CD14-positive monocyte (primary cell): ENCODE results near the gene PIGH. TPM values are rescaled to one million over a fixed set of nuclear protein-coding genes. Genes with fewer than 3 reads are reported as not detected.

Source experiments
- DNase-seq, 3 donors: peaks; one replicate each; pipeline ENCODE4 v3.0.0-alpha.2; 2011 to 2022
- H2AFZ ChIP-seq: 2 replicates; pipeline ENCODE4 v1.6.0; 2012; ENCODE audit warnings: mild to moderate bottlenecking, low read depth, low read length, inconsistent platforms; ENCODE audit not compliant: insufficient read depth, poor library complexity, severe bottlenecking
- H3K27ac ChIP-seq, 2 donors: 1 replicate in 1 of 2; 2 replicates in 1 of 2; pipeline ENCODE4 v1.5.1; 2012 to 2013; ENCODE audit warnings: low read length in 2 of 2, control low read depth in 1 of 2, inconsistent platforms in 1 of 2, low read depth in 1 of 2, mild to moderate bottlenecking in 1 of 2
- H3K27me3 ChIP-seq, 2 donors: one replicate each; pipeline versions ENCODE4 v1.6.0 to v1.6.1; 2011 to 2013; ENCODE audit warnings: low read length in 2 of 2; ENCODE audit not compliant: control insufficient read depth in 2 of 2, insufficient read depth in 2 of 2
- H3K36me3 ChIP-seq, 2 donors: replicated peaks in 1 of 2; 1 replicate in 1 of 2; 2 replicates in 1 of 2; pipeline versions ENCODE4 v1.5.1 to v1.6.1; 2012 to 2013; ENCODE audit warnings: low read length in 2 of 2, control low read depth in 1 of 2, inconsistent platforms in 1 of 2, mild to moderate bottlenecking in 1 of 2; ENCODE audit not compliant: insufficient read depth in 2 of 2, control insufficient read depth in 1 of 2
- H3K4me1 ChIP-seq, 2 donors: 1 replicate in 1 of 2; 2 replicates in 1 of 2; pipeline versions ENCODE4 v1.5.1 to v1.6.1; 2012 to 2013; ENCODE audit warnings: low read length in 2 of 2, control low read depth in 1 of 2, inconsistent platforms in 1 of 2, mild to moderate bottlenecking in 1 of 2, moderate library complexity in 1 of 2; ENCODE audit not compliant: insufficient read depth in 2 of 2, control insufficient read depth in 1 of 2
- H3K4me2 ChIP-seq: replicated peaks from 2 replicates; pipeline ENCODE3; 2012; ENCODE audit warnings: low read length, moderate library complexity, mild to moderate bottlenecking; ENCODE audit not compliant: poor library complexity, severe bottlenecking; ENCODE audit errors: extremely low read depth
- H3K4me3 ChIP-seq, 3 experiments: fragments of 200-600 bp in 1 of 3; sonication (generic) in 1 of 3; replicated peaks in 1 of 3; 1 replicate in 2 of 3; 2 replicates in 1 of 3; pipeline ENCODE4 v1.5.1; 2011 to 2013; ENCODE audit warnings: low read length in 3 of 3, mild to moderate bottlenecking in 3 of 3, control low read depth in 2 of 3, low read depth in 2 of 3, inconsistent platforms in 1 of 3, moderate library complexity in 1 of 3
- H3K79me2 ChIP-seq: 2 replicates; pipeline ENCODE4 v1.6.0; 2012; ENCODE audit warnings: mild to moderate bottlenecking, control low read depth, inconsistent platforms, low read length, moderate library complexity; ENCODE audit not compliant: insufficient read depth
- H3K9ac ChIP-seq: 2 replicates; pipeline ENCODE4 v1.6.0; 2017; ENCODE audit warnings: low read length, mild to moderate bottlenecking; ENCODE audit not compliant: insufficient read depth, poor library complexity, severe bottlenecking
- H3K9me3 ChIP-seq, 2 donors: replicated peaks in 1 of 2; 1 replicate in 1 of 2; 2 replicates in 1 of 2; pipeline versions ENCODE4 v1.5.1 to v1.6.1; 2012 to 2013; ENCODE audit warnings: low read length in 2 of 2, control low read depth in 1 of 2; ENCODE audit not compliant: control insufficient read depth in 1 of 2, insufficient read depth in 1 of 2
- H4K20me1 ChIP-seq: 2 replicates; pipeline ENCODE4 v1.6.0; 2012; ENCODE audit warnings: mild to moderate bottlenecking, low read length, control low read depth, moderate library complexity; ENCODE audit not compliant: insufficient read depth
- H3K27ac Mint-ChIP-seq, 7 donors: one replicate each; pipeline ENCODE4 v1.8.0; 2020; ENCODE audit warnings: mild to moderate bottlenecking in 7 of 7, mixed read lengths in 7 of 7, moderate library complexity in 6 of 7, inconsistent platforms in 2 of 7
- H3K27me3 Mint-ChIP-seq, 3 donors: one replicate each; pipeline ENCODE4 v1.8.0; 2021 to 2022; ENCODE audit warnings: low read depth in 3 of 3, mild to moderate bottlenecking in 3 of 3, mixed read lengths in 3 of 3, moderate library complexity in 3 of 3, inconsistent platforms in 1 of 3
- H3K36me3 Mint-ChIP-seq, 2 donors: one replicate each; pipeline ENCODE4 v1.8.0; 2020; ENCODE audit warnings: mixed read lengths in 2 of 2, inconsistent platforms in 1 of 2, mild to moderate bottlenecking in 1 of 2
- H3K4me1 Mint-ChIP-seq: one replicate; pipeline ENCODE4 v1.8.0; 2020; ENCODE audit warnings: mild to moderate bottlenecking, mixed read lengths
- H3K4me3 Mint-ChIP-seq, 2 donors: one replicate each; pipeline ENCODE4 v1.8.0; 2020; ENCODE audit warnings: mild to moderate bottlenecking in 2 of 2, mixed read lengths in 2 of 2, moderate library complexity in 1 of 2
- H3K9me3 Mint-ChIP-seq, 7 donors: one replicate each; pipeline ENCODE4 v1.8.0; 2020 to 2022; ENCODE audit warnings: mixed read lengths in 7 of 7, mild to moderate bottlenecking in 6 of 7, moderate library complexity in 6 of 7, inconsistent platforms in 2 of 7
- CTCF ChIP-seq: fragments of 200-600 bp; IDR thresholded peaks from one replicate; pipeline ENCODE4 v1.8.0; 2022; ENCODE audit warnings: antibody characterized with exemption, mild to moderate bottlenecking
- WGBS: methylation state at CpG from one replicate; pipeline ENCODE4 v1.1.5; 2013; ENCODE audit warnings: missing lambda C conversion rate; ENCODE audit not compliant: insufficient coverage; 5-methylcytosine and 5-hydroxymethylcytosine counted together
- intact Hi-C, 2 donors: fragments of 100-400 bp; cut with micrococcal nuclease; formaldehyde crosslinking; loops; one replicate each; pipeline versions ENCODE4 v1.15.0 to v1.15.1; 2023
- polyA plus RNA-seq, 3 donors: library from polyadenylated mRNA; depleted of rRNA in 1 of 3; unstranded in 2 of 3; stranded (reverse) in 1 of 3; fragments of 300-500 nt in 2 of 3; fragments of >200 nt in 1 of 3; fragmentation: Illumina TruSeq in 2 of 3; gene quantifications; 1 replicate in 2 of 3; 2 replicates in 1 of 3; pipeline ENCODE4 v1.2.3, GENCODE V29; 2012 to 2021

PIGH gene
- polyA plus RNA-seq, 3 donors, result 14.6 to 35.5 (median 18.0) TPM

- Histone ChIP-seq H3K4me1 (no peaks in the 10 kb centered on the region), H3K9ac (no peak overlapping the region), H3K9me3 (no peaks in the 10 kb centered on the region), H2AFZ (no peak overlapping the region), H4K20me1 (no peaks in the 10 kb centered on the region), H3K79me2 (no peaks in the 10 kb centered on the region), H3K27ac (no peak overlapping the region), H3K36me3 (peaks cover 0 to 6% of the 10 kb centered on the region in 2 donors), H3K27me3 (no peaks in the 10 kb centered on the region), H3K4me3 (no peak overlapping the region), H3K4me2 (no peak overlapping the region)
- no peak overlapping the region for H3K4me3 Mint-ChIP-seq
- H3K27me3 Mint-ChIP-seq, result peaks cover 0 to 4% (median 0%) of the 10 kb centered on the region in 3 donors
- intact Hi-C loops, result loop anchor here (5.0 kb wide), 2 partner anchors 85 to 125 kb away; no protein-coding TSS in a partner anchor
- no peak overlapping the region for H3K27ac Mint-ChIP-seq
- DNase-seq, result no peak
- H3K4me1 Mint-ChIP-seq, result peaks cover 2% of the 10 kb centered on the region
- TF ChIP-seq CTCF, result no peak
- H3K9me3 Mint-ChIP-seq, result no peaks in the 10 kb centered on the region
- WGBS, result 73% methylated on average over 4 of the region's 7 CpGs
- peaks cover 6 to 9% of the 10 kb centered on the region in 2 donors for H3K36me3 Mint-ChIP-seq
Observed at GRCh38 chr14:67582061-67582460, 18.0 kb downstream of the PIGH start.

GRCh38 chr14:67581643-67582042 is 18.4 kb downstream of the PIGH start:
- Histone ChIP-seq H3K4me2 (no peak overlapping the region), H3K4me1 (no peaks in the 10 kb centered on the region), H2AFZ (no peak overlapping the region), H3K27me3 (no peaks in the 10 kb centered on the region), H3K4me3 (no peak overlapping the region), H3K9ac (no peak overlapping the region), H3K36me3 (peaks cover 0 to 6% of the 10 kb centered on the region in 2 donors), H4K20me1 (no peaks in the 10 kb centered on the region), H3K9me3 (no peaks in the 10 kb centered on the region), H3K27ac (no peak overlapping the region), H3K79me2 (no peaks in the 10 kb centered on the region)
- H3K27ac Mint-ChIP-seq, result no peak overlapping the region
- TF ChIP-seq CTCF, result no peak
- DNase-seq, result no peak
- H3K27me3 Mint-ChIP-seq, result peaks cover 0 to 4% (median 0%) of the 10 kb centered on the region in 3 donors
- H3K4me1 Mint-ChIP-seq, result peaks cover 2% of the 10 kb centered on the region
- WGBS, result 100% methylated on average over 1 of the region's 1 CpG
- peaks cover 6 to 9% of the 10 kb centered on the region in 2 donors for H3K36me3 Mint-ChIP-seq
- no peak overlapping the region for H3K4me3 Mint-ChIP-seq
- no peaks in the 10 kb centered on the region for H3K9me3 Mint-ChIP-seq
- intact Hi-C loops, result loop anchor here (5.0 kb wide), 2 partner anchors 86 to 126 kb away; no protein-coding TSS in a partner anchor
